ENCODE measurements around the gene PTTG1.

PTTG1 gene

GRCh38 chr5:160382346-160382745, 39.3 kb upstream of the PTTG1 start:
- Histone ChIP-seq H3K4me3 (ENCODE audit: low read depth, low read length) (no peak overlapping the region), H3K23ac (ENCODE audit: low read length) (no peak overlapping the region), H3K36me3 (ENCODE audit: control insufficient read depth in 1 of 2, insufficient read depth in 2 of 2, low read length in 2 of 2) (no peaks in the 10 kb centered on the region), H3K9me3 (ENCODE audit: insufficient read depth, low read depth, low read length) (peaks cover 3% of the 10 kb centered on the region), H3K79me2 (ENCODE audit: control insufficient read depth, insufficient read depth, low read length, poor library complexity) (no peaks in the 10 kb centered on the region), H3K4ac (ENCODE audit: low read depth, low read length) (no peak overlapping the region), H3K27me3 (ENCODE audit: insufficient read depth, low read length) (no peaks in the 10 kb centered on the region), H2BK120ac (ENCODE audit: insufficient read depth, low read length, poor library complexity) (no peak overlapping the region), H4K12ac (ENCODE audit: low read depth, low read length) (no peak overlapping the region), H4K8ac (ENCODE audit: low read depth, low read length) (no peak overlapping the region), H2AK5ac (ENCODE audit: low read length) (no peak overlapping the region), H3K9ac (ENCODE audit: low read length) (no peak overlapping the region), H3K4me1 (ENCODE audit: control insufficient read depth in 1 of 2, insufficient read depth in 2 of 2, low read length in 2 of 2) (no peaks in the 10 kb centered on the region), H2BK5ac (ENCODE audit: low read depth, low read length, poor library complexity) (no peak overlapping the region), H4K91ac (ENCODE audit: low read depth, low read length) (no peak overlapping the region), H2BK12ac (ENCODE audit: low read length) (no peak overlapping the region), H3K79me1 (ENCODE audit: low read length) (no peaks in the 10 kb centered on the region), H3K14ac (ENCODE audit: low read length) (no peak overlapping the region), H3K18ac (ENCODE audit: low read length) (no peak overlapping the region), H3K4me2 (ENCODE audit: low read length) (no peak overlapping the region), H3K27ac (ENCODE audit: low read depth, low read length) (no peak overlapping the region), H2AFZ (ENCODE audit: insufficient read depth, low read length, poor library complexity) (no peak overlapping the region)
- no peak for DNase-seq
- no CpG with 5 or more reads among the region's 3 CpGs for WGBS (ENCODE audit: extremely low coverage, insufficient coverage, insufficient read length)

GRCh38 chr5:160384681-160385080, 37.0 kb upstream of the PTTG1 start:
- no peak overlapping the region for H4K8ac ChIP-seq (ENCODE audit: low read depth, low read length)
- H3K4me1 ChIP-seq (ENCODE audit: control insufficient read depth in 1 of 2, insufficient read depth in 2 of 2, low read length in 2 of 2): no peaks in the 10 kb centered on the region
- no peak overlapping the region for H2AK5ac ChIP-seq (ENCODE audit: low read length)
- H3K4me3 ChIP-seq (ENCODE audit: low read depth, low read length): no peak overlapping the region
- WGBS (ENCODE audit: extremely low coverage, insufficient coverage, insufficient read length): no CpG with 5 or more reads among the region's 1 CpG
- H2BK5ac ChIP-seq (ENCODE audit: low read depth, low read length, poor library complexity): no peak overlapping the region
- H3K36me3 ChIP-seq (ENCODE audit: control insufficient read depth in 1 of 2, insufficient read depth in 2 of 2, low read length in 2 of 2): peaks cover 0 to 2% of the 10 kb centered on the region in 2 experiments
- H3K9ac ChIP-seq (ENCODE audit: low read length): no peak overlapping the region
- H3K9me3 ChIP-seq (ENCODE audit: insufficient read depth, low read depth, low read length): peaks cover 3% of the 10 kb centered on the region
- no peaks in the 10 kb centered on the region for H3K79me2 ChIP-seq (ENCODE audit: control insufficient read depth, insufficient read depth, low read length, poor library complexity)
- H3K4ac ChIP-seq (ENCODE audit: low read depth, low read length): no peak overlapping the region
- no peak overlapping the region for H4K12ac ChIP-seq (ENCODE audit: low read depth, low read length)
- H3K27me3 ChIP-seq (ENCODE audit: insufficient read depth, low read length): no peaks in the 10 kb centered on the region
- no peak overlapping the region for H3K14ac ChIP-seq (ENCODE audit: low read length)
- no peak overlapping the region for H2BK120ac ChIP-seq (ENCODE audit: insufficient read depth, low read length, poor library complexity)
- H3K18ac ChIP-seq (ENCODE audit: low read length): no peak overlapping the region
- no peak overlapping the region for H2BK12ac ChIP-seq (ENCODE audit: low read length)
- no peaks in the 10 kb centered on the region for H3K79me1 ChIP-seq (ENCODE audit: low read length)
- H3K23ac ChIP-seq (ENCODE audit: low read length): no peak overlapping the region
- no peak overlapping the region for H3K4me2 ChIP-seq (ENCODE audit: low read length)
- no peak for DNase-seq
- H2AFZ ChIP-seq (ENCODE audit: insufficient read depth, low read length, poor library complexity): no peak overlapping the region
- no peak overlapping the region for H3K27ac ChIP-seq (ENCODE audit: low read depth, low read length)
- H4K91ac ChIP-seq (ENCODE audit: low read depth, low read length): no peak overlapping the region

GRCh38 chr5:160385496-160385895, 36.2 kb upstream of the PTTG1 start:
- Histone ChIP-seq H2BK5ac (ENCODE audit: low read depth, low read length, poor library complexity) (no peak overlapping the region), H4K91ac (ENCODE audit: low read depth, low read length) (no peak overlapping the region), H3K4ac (ENCODE audit: low read depth, low read length) (no peak overlapping the region), H4K12ac (ENCODE audit: low read depth, low read length) (no peak overlapping the region), H3K27ac (ENCODE audit: low read depth, low read length) (no peak overlapping the region), H3K18ac (ENCODE audit: low read length) (no peak overlapping the region), H3K9me3 (ENCODE audit: insufficient read depth, low read depth, low read length) (peaks cover 3% of the 10 kb centered on the region), H3K4me2 (ENCODE audit: low read length) (no peak overlapping the region), H2BK120ac (ENCODE audit: insufficient read depth, low read length, poor library complexity) (no peak overlapping the region), H3K4me3 (ENCODE audit: low read depth, low read length) (no peak overlapping the region), H3K79me2 (ENCODE audit: control insufficient read depth, insufficient read depth, low read length, poor library complexity) (no peaks in the 10 kb centered on the region), H3K9ac (ENCODE audit: low read length) (no peak overlapping the region), H3K4me1 (ENCODE audit: control insufficient read depth in 1 of 2, insufficient read depth in 2 of 2, low read length in 2 of 2) (no peaks in the 10 kb centered on the region), H2AFZ (ENCODE audit: insufficient read depth, low read length, poor library complexity) (no peak overlapping the region), H3K79me1 (ENCODE audit: low read length) (no peaks in the 10 kb centered on the region), H3K14ac (ENCODE audit: low read length) (no peak overlapping the region), H2AK5ac (ENCODE audit: low read length) (no peak overlapping the region), H4K8ac (ENCODE audit: low read depth, low read length) (no peak overlapping the region), H3K23ac (ENCODE audit: low read length) (no peak overlapping the region), H3K27me3 (ENCODE audit: insufficient read depth, low read length) (no peaks in the 10 kb centered on the region), H2BK12ac (ENCODE audit: low read length) (no peak overlapping the region), H3K36me3 (ENCODE audit: control insufficient read depth in 1 of 2, insufficient read depth in 2 of 2, low read length in 2 of 2) (peaks cover 0 to 2% of the 10 kb centered on the region in 2 experiments)
- no peak for DNase-seq

- H2BK120ac ChIP-seq (ENCODE audit: insufficient read depth, low read length, poor library complexity): no peak overlapping the region
- H3K27ac ChIP-seq (ENCODE audit: low read depth, low read length): no peak overlapping the region
- peaks cover 3% of the 10 kb centered on the region for H3K9me3 ChIP-seq (ENCODE audit: insufficient read depth, low read depth, low read length)
- H2AFZ ChIP-seq (ENCODE audit: insufficient read depth, low read length, poor library complexity): no peak overlapping the region
- no peak overlapping the region for H3K14ac ChIP-seq (ENCODE audit: low read length)
- WGBS (ENCODE audit: extremely low coverage, insufficient coverage, insufficient read length): no CpG with 5 or more reads among the region's 1 CpG
- no peaks in the 10 kb centered on the region for H3K4me1 ChIP-seq (ENCODE audit: control insufficient read depth in 1 of 2, insufficient read depth in 2 of 2, low read length in 2 of 2)
- H3K9ac ChIP-seq (ENCODE audit: low read length): no peak overlapping the region
- H3K4me2 ChIP-seq (ENCODE audit: low read length): no peak overlapping the region
- H3K23ac ChIP-seq (ENCODE audit: low read length): no peak overlapping the region
- H3K4me3 ChIP-seq (ENCODE audit: low read depth, low read length): no peak overlapping the region
- no peak overlapping the region for H4K8ac ChIP-seq (ENCODE audit: low read depth, low read length)
- DNase-seq: no peak
- H3K27me3 ChIP-seq (ENCODE audit: insufficient read depth, low read length): no peaks in the 10 kb centered on the region
- H2BK12ac ChIP-seq (ENCODE audit: low read length): no peak overlapping the region
- H4K12ac ChIP-seq (ENCODE audit: low read depth, low read length): no peak overlapping the region
- H3K36me3 ChIP-seq (ENCODE audit: control insufficient read depth in 1 of 2, insufficient read depth in 2 of 2, low read length in 2 of 2): peaks cover 0 to 2% of the 10 kb centered on the region in 2 experiments
- no peaks in the 10 kb centered on the region for H3K79me2 ChIP-seq (ENCODE audit: control insufficient read depth, insufficient read depth, low read length, poor library complexity)
- no peak overlapping the region for H2BK5ac ChIP-seq (ENCODE audit: low read depth, low read length, poor library complexity)
- H3K79me1 ChIP-seq (ENCODE audit: low read length): no peaks in the 10 kb centered on the region
- H3K4ac ChIP-seq (ENCODE audit: low read depth, low read length): no peak overlapping the region
- no peak overlapping the region for H3K18ac ChIP-seq (ENCODE audit: low read length)
- H2AK5ac ChIP-seq (ENCODE audit: low read length): no peak overlapping the region
- no peak overlapping the region for H4K91ac ChIP-seq (ENCODE audit: low read depth, low read length)
Measured at GRCh38 chr5:160387445-160387844, 34.2 kb upstream of the PTTG1 start.
